CD4-positive, alpha-beta T cell treated with Interleukin-4 for 1 hour (primary cell): ENCODE results near the gene S100PBP.

Source experiments
- DNase-seq, 2 donors: peaks; one replicate each; pipeline ENCODE4 v3.0.0-alpha.2; 2020 to 2022

The S100PBP gene

DNA sequence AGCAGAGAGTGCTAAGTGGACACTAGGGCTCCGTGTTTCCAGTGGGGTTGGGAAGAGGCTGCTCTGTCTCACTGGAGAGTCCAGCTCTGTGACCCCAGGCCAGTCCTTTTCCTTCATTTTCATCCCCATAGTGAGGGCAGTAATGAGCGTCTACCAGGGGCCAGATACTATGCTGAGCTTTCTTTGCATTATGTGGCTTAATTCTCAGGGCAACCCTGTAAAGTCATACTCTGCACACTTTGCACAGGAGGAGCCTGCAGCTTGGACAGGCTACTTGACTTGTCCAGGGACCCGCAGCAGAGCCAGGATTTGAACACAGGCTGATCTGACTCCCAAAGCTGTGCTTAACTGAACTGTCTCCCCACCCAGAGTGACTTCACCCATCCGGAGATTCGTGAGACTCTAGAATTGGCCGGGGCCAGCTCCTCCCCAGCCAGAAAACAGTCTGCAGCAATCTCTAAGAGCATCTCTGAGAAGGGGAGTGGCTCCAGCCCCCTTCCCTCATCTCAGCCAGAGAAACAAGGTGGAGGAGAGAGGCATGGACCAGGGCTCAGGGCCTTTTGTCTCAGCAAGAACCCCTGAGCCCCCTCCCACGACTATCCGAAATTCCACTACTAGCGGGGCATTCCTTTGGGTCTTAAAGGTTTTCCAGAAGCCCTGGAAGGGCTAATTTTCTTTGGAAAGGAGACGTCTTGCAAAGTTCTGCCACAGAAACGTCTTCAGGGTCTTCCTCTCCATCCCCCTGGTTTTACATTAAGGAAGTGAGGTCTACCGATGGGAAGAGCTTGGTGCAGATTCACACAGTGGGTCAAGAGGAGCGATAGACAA is 54.1 kb downstream of the S100PBP start:
- no peak for DNase-seq

DNA sequence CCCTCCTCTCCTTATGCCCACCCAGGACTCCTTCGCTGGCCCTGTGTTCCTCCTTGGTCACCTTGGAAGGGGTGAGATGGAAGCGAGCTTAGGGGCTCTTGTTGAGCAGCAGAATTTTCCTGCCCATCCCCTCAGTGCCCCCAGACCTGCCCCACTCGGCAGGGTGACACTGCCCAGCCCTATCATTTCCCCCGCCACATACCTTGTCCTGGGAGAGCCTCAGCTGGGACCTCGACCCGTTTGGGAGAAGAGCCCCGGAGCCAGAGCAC is 54.7 kb downstream of the S100PBP start:
- no peak for DNase-seq

DNA sequence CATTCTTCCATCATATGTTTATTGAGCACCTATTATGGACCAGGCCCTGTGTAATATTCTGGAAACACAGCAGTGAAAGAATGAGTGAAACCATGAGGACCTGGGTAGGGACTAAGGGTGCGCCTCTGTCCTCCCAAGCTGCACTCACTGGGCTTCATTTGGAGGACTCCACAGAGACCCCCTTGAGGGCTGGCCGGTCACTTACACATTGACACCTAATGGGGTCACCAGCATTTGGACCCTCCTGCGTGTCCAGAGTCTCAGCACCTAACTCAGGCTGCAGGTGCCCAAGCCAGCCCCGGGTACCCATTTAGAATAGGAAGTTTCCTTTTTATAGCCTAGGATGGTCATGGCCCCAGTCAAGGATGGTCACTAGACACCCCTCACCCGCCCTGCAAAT is 56.0 kb downstream of the S100PBP start:
- peak in 1 of 2 donors; percentile 5 for DNase-seq

DNA sequence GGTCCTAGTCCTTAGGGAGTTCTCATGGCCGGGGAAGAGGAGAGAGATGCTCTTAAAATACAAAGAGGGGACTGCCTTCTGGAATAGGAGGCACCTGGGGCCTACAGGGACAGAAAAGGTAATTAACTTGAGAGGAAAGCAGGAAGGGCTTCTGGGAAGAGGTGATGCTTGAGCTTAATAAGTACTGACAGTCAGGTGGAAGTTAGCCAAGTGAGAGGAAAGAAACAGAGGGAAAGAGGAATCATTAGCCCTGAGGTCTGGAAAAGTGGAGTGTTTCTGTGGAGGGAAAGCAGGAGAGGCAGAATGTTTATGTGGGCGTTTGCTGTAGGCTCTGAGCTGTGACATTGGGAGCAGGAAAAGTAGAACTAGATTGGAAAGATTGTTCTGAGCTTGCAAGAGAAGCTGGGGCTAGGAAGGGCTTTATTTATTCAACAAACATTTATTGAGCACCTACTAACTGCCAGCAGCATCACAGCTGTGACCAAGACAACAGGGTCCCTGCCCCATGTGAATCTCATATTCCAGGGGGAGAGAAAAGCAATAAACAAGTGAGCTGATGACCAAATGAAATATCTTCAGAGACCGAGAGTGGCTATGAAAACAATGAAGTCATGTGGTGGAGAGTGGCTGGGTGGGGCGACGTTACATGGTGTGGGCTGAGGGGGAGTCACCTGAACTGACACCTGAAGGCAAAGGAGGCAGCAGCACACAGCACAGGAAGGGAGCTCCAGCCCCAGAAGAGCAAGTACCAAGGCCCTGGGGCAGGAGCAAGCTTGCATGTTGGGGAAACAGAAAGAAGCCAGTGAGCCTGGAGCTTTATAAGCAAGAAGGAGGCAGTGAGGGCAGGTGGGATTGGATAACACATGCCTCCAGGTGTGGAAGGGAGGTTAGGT is 57.7 kb downstream of the S100PBP start:
- DNase-seq = peak in 1 of 2 donors; percentile 4

DNA sequence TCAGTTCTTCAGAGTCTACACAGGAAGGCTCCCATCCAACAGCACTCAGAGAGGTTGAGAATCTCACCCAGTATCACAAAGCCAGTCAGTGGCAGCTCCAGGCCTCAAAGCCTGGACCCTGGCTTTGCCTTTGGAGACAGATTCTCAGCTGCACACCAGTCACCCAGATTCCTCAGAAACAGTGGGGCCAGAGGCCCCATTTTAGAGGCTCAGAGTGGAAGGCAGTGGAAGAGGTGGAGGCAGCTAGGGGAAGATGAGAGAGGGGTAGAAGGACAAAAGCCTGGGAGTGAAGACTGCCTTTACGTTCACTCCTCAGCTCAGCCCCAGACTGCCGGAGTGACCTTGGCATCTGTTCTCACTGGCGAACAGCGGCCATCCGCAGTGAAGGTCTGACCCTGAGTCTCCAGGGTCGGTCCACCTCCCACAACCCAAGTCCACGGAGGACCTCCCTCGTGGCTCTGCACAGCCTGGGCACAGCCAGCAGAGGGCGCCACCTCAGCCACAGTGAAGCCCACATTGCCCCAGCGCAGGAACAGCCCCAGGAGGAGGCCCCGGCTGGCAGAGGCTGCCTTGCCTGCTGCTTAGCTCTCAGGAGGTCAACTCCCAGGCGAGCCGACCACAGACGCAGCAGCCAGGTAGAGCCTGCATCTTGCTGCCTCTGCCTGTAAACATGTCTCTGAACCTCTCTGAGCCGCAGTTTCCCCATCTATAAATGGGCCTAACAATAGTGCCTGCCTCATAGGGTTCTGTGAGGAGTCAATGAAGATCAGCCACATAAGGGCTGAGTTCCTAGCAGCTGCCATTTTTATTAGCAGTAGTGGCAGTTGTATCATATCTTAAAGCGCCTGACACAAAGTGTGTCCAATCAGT is 59.1 kb downstream of the S100PBP start:
- peak; percentile 47 to 57 for DNase-seq

DNA sequence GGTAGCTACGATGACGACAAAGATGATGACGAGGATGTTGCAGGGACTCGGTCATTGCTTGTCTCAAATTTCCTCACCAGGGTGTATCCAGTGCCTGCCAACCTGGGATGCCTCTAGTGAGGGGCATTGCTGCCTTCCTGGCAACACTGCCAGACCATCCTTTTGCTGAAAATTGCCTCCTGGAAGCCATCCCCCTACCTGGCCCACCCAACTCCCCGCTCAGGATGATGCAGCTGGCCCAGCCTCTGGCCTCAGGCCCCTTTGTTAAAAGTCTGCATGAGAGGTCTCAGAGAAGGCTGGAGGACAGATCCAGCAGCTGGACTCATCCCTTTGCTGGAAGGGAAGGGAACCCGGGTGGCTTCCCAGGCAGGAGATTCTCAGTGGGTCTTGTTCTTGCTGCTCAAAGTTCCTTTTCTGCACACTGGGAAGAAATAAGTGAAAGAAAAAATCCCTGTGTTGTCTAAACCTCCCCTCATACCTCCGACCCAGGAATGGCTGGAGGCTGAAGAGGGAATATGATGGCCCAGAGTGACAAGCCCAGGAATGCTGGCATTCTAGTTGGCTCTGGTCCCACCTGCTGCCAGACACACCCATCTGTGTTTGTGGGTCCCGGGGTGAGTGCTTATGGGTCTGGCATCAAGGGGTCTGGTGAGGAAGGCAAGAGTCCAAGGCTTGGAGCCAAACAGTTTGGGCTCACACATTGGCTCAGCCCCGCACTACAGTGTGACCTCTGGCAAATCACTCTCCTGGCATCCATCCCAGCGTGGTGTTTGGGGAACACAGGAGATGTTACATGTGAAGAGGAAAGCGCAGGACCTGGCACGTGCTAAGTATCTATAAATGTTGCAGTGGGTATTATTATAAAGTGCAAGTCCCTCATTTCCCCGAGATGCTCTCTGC is 60.0 kb downstream of the S100PBP start:
- no peak for DNase-seq

DNA sequence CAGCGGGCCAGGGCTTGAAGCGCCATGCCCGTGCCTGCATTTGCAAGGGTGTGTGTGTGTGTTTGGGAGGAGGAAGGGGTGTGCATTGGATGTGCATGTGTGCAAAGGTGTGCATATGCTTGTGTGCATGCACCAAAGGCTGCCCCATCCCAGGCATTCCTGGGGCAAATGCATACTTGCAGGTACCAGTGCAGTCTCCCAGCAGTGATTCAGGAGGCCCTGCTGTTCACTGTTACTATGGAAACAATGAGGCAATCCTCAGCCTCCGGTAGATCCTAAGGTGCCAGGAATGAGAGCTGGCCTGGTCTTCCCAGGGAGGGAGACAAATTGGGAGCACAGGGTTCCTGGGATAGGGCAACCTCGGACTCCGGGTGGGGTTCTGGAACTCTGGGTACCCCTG is 60.7 kb downstream of the S100PBP start:
- no peak for DNase-seq

DNA sequence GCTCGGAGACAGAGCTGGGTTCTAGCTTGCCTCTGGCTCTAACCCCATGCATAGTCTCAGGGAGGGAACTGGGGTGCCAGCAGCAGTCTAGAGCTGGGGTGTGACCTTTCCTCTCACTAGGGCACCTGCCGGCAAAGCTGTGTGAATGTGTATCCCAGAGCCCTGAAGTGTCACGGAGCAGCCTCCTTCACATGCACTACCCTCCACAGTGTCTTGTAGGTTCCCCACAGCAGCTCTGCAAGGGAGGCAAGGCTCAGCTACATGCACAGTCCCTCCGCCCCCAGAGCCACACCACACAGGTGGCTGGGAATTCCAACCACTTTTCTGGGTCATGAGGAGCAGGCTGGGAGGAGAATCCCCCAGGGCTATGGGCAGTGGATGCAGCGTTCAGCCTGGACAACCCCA is 61.2 kb downstream of the S100PBP start:
- DNase-seq = no peak

DNA sequence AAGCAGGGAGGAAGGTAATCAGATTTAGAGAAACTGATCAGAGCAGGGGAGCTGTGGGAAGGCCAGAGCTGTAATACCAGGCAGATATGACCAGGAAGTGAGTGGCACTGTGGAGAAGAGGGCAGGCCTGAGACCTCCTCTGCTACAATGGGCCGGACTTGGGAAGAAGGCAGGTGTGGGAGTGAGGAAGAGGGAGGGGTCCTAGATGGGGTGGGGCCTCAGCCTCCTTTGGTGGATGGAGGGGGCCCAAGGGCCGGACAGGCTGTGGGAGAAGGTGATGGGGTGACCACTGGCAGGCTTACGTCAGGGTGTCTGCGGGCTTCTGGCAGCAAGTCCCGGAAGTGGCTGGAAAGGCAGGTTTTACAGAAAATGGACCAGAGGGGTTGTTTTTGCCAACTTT is 63.8 kb downstream of the S100PBP start:
- DNase-seq = no peak

DNA sequence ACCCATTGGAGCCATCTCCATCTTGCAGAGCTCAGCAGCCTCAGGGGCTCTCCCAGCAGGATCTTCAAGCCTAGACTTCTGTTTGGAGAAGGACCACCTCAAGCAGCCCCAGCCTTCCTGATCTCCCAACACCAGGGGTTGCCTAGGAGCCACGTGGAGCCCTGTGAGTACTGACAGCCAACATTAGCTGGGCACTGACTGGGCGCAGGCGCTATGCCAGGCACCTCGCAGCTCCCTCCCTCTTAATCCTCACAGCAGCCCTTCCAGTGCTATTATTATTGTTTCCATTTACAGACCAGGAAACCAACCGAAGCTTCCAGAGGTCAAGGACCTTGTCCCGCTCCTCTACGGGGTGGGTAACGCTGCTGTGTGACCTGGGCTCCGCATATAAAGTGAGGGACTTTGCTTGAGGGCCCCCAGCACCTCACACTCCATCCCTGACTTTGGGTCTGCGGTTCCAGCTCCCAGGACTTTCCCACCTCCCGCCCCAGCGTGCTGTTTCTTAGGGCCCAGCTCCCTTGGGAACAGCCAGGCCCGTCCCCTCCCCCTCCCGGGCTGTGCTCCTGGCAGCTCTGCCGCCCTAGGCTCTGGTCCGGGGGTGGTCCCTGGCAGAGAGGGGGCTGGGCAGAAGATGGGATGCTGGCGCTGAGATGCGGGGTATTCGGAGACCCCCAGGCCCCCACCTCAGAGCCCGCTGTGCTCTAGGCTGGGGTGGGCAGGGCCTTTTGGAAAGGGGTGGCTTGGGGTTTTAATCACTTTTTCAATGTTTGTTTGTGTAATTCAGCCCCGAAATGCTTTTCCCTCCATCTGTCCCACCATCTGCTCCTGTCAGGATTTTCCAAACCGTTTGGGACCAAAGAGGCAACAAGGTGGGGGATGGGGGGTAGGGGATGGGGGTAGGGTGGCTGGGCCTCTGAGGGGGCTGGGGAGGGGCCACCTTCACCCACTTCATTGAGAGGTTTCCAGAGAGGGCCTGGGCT is 64.7 kb downstream of the S100PBP start:
- no peak for DNase-seq

DNA sequence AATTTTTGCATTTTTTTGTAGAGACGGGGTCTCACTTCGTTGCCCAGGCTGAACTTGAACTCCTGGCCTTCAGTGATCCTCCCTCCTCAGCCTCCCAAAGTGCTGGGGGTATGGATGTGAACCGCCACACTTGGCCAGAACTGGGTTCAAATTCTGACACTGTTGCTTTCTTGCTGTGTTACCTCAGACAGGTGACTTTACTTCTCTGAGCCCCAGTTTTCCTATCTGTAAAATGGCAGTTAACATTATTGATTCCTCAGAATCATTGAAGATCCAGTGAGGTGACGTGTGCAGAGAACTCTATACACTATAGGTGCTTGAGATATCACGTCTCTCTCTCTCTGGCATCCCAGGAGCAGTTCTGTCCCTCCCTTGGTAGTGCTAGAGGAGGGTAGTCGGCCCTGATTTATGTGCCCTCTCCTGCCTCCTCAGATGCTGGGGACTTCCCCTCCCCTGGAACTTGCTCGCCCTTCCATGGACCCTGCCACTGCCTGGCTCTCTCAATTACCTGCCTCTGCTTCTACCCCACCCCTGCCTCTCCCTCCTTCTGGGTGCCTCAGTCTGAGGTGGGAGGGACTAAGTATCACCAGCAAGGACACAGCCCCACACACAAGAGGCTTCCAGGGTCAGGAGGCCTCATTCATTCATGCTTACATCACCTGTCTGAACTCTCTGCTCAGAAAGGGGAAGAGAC is 66.0 kb downstream of the S100PBP start:
- no peak for DNase-seq

DNA sequence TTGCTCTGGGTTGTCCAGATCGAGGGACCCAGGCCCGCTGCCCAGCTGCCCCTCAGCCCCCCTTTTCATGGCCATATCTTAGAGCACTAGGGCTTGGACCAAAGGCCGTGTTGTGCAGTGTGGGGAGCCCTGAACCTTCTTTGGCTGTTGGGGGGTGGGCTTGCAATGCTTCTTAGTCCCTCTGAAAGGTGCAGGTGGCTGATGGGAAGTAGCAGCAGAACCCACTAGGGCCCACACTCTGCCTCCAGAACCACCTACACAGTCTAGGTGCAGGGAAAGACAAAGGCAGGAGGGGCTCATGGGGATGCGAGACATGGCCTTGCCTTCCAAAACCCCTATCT is 66.5 kb downstream of the S100PBP start:
- no peak for DNase-seq

DNA sequence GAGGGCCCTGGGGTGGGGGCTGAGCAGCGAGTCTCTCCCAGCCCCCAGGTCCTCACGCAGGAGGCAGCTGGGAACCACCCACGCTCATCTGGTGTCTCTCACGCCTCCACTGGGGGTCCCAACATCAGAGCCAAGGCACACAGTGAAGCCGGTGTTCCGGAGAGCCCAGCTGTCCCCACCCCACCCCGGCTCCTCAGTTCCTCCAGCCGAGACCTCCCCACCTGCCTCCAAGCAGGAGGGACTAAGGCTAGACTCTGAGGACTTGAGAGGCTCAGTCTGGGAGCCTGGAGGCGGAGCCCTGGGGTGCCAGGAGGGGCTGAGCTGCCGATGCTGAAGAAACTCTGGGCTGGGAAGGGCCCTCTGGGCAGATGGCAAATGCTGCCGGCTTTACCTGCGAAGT is 67.3 kb downstream of the S100PBP start:
- no peak for DNase-seq

DNA sequence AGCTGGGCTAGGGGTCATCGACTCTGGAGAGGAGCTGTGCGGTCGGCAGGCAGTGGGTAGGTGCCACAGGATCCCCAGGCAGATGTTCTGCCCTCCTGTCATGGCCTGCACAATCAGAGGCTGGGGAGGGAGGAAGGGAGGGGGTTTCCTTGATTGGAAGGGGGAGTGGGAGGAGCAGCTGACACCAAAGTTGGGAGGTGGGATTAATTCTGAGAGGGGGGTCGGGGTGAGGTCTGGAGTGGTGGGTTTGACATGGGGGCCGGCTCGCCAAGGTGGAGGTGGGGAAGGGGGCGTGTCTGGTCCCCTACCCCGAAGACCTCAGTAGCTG is 68.2 kb downstream of the S100PBP start:
- no peak for DNase-seq

DNA sequence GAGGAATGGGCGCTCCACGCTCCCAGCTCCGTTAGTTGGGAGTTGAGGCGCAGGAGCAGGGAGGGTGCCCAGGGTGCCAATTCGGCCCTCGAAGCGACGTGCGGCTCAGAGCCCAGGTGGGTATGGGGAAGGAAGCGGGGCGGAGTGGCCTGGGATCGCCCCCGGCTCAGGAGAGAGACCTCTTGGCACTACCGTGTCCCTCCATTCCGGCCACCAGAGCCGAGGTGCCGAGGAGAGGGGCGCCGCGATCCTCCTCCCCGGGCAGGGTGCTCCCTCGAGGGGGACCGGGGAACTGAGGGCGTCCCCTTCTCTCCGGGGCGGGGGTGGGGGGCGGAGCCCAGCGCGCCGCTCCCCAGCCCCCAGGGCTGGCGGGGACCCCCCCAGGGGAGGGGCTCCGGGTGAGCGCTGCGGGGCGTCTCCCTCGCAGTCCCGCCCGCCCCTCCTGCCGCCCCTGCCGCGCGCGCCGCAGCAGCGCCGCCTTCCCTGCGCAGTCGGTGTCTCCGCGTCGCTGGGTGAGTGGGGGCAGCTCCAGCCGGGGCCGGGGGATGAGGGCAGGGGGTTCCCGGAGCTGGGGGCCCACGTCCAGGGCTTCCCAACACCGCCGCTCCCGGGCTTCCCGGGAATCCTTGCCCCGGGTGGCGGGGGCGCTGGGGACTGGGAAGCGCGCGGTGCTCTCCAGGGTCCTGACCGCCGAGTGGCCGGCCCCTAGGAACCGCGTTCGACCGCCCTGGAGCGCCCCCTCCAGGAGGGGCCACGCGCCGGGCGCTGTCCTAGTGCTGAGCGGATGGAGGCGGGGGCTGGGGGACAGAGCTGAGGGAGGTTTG is 68.8 kb downstream of the S100PBP start, which contains the start of gene HPCA:
Gene HPCA (plus strand): TSS at position 488 of the 824 bp plus-strand sequence. CDS start 2,408 bp downstream, outside the sequence.
- no peak for DNase-seq

DNA sequence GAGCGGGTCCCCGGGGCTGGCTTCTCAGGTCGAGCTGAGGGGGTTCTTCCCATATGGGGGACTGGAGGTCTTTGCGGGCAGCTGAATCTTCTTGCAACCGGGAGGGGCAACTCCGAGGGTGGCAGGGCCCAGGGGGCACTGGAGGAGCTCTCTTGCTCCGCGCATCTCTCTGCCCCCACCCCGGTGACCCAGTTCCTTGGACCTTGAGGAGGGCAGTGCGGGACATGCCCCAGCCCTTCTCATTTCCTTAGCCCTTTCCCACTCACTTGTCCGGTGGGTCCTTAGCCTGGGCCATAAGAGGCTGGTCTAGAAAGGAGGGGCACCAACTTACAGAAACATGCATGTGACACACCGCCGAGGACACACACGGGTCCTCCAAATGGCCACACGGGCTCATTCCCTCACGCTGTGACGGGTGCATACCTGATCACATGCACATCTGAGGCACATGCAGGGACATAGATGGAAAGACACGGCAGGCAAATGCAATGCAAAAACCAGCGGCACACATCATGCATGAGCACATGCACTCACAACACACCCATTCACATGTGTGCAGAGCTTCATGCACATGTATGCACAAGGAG is 69.5 kb downstream of the S100PBP start:
- DNase-seq = no peak

DNA sequence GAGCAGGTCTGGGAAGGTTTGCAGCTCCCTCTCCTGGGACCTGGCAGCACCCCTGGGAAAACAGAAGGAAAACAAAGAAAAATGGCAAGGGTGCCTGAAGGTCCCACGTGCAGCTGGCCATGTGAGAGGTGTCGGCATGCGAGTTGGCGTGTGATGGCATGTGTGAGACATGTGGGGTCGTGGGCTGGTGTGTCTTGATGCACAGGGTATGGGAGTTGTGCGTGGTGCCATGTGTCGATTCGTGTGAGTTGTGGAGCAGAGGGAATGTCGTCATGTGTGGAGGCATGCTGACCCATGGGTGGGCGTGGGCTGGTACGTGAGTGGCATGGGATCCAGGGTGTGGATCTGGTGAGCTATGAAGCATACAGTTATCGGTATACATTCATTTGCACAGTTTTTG is 70.2 kb downstream of the S100PBP start:
- no peak for DNase-seq

DNA sequence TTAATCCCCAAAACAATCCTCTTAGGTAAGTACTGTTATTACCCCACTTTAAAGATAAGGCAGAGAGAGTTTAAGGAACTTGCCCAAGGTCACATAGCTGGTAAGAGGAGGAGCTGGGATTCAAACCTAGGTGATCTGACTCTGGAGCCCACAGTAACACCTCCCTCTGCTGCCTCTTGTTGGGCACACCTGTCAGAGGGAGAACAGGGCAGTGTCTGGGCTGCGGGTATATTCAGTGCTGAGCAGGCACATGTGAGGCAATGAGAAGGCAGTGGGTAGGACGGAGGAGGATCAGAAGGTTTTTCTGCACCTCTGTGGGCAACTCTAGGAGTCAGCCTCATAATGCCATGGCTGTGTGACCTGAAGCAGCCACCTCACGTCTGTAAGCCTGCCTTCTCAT is 70.7 kb downstream of the S100PBP start:
- no peak for DNase-seq
